NK-92 (cell line): ENCODE measurements around the gene PRM3.

Experiments
- DNase-seq: peaks from one replicate; lab custom pipeline; 2025; ENCODE audit not compliant: unreplicated experiment; lab: John Stamatoyannopoulos, UW

PRM3 gene

DNA sequence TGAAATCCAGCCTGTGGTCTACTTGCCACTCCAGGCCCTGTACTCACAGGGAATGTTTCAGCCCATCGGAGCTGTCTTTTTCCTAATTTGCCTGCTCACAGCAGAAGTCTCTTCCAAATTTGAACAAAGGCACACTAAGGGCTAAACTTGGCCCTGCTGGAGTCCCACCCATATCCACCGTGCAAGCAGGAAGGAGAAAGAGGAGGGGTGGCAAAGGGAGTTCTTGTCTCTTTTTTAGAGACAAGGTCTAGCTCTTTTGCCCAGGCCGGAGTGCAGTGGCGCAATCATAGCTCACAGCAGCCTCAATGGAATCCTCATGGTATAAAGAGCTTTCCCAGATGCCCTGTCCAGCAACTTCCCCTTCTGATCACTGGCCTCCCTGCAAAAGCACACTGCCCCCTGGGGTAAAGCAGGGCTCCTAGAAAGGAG, 10.4 kb upstream of the PRM3 start:
- no peak for DNase-seq

DNA sequence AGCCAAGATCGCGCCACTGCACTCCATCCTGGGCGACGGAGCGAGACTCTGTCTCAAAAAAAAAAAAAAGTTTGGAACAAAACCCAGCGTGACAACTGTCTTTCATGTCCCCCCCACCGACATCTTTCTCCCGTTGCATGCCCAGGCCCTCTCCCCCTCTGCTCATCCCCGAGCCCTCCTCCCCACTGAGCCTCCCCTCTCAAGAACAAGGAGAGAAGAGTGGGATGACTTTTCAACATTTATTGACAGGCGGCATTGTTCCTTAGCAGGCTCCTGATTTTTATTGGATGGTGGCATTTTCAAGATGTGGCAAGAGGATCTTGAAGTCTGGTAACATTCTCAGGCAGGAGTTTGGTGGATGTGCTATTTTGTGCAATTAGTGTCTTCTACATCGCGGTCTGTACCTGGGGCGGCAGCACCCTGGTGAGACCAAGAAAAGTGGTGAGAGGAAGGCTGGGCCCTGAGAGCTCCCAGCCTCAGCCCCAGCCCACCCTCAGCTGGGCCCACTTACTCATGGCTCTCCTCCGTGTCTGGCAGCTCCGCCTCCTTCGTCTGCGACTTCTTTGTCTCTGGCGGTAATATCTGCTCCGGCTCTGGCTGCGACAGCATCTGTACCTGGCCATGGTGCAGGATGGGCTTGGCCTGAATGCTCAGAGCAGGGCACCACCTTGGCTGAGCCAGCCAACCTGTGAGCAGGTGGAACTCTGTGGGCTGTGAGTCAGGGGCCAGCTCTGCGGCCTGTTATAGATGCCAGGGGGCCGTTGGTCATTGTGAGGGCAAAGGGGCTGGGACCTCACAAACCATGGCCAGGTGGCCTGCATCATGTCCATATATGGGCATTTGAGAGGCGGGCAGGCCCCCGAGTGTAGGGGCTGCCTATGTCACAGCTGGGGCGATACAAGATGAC, 7.4 kb upstream of the PRM3 start, which contains the start of gene PRM1:
Gene PRM1, minus strand, starts transcription at position 715 of the 907 bp plus-strand sequence. Its CDS starts 92 bp downstream, at position 623.
- DNase-seq, result no peak

DNA sequence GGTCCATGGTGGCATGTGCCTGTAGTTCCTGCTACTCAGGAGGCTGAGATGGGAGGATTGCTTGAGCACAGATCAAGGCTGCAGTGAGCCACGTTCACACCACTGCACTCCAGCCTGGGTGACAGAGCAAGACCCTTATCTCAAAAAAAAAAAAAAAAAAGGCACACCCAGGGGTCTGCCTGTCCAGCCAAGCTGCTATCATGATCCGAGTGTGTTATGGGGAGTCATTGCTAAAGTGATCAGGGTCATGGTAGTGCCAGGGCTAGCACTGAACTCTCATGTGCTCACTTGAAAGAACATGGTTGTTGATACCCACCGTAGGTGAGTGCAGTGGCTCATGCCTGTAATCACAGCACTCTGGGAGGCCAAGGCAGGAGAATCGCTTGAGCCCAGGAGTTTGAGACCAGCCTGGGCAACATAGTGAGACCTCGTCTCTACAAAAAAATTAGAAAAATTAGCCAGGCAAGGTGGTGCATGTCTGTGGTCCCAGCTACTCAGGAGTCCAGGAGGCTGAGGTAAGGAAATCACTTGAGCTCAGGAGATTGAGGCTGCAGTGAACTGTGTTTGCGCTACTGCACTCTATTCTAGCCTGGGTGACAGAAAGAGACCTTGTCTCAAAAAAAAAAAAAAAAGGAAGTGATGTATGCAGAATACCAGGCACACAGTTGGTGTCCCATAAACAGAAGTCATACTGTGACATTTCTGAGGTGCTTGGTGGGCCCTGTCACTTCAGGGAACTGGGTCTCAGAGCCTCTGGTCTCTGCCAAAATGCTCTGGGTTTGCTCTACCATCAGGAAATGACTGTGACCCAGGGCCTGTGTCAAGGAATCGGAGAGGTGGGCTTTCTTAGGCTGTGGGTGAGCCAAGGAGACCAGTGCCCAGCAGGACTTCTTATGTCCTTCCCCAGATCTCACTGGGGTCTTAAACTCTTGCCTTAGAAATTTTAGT, 5.5 kb upstream of the PRM3 start:
- no peak for DNase-seq

- no peak for DNase-seq
Observed at GRCh38 chr16:11277607-11278337, 4.3 kb upstream of the PRM3 start.

- DNase-seq, result no peak
Observed at GRCh38 chr16:11276896-11277593, 3.6 kb upstream of the PRM3 start.

- no peak for DNase-seq
Observed at GRCh38 chr16:11276143-11276895, 2.9 kb upstream of the PRM3 start, which contains the start of gene PRM2. Gene PRM2 (minus strand): TSS chr16:11276480. CDS start chr16:11276370, 110 bp downstream.

DNA sequence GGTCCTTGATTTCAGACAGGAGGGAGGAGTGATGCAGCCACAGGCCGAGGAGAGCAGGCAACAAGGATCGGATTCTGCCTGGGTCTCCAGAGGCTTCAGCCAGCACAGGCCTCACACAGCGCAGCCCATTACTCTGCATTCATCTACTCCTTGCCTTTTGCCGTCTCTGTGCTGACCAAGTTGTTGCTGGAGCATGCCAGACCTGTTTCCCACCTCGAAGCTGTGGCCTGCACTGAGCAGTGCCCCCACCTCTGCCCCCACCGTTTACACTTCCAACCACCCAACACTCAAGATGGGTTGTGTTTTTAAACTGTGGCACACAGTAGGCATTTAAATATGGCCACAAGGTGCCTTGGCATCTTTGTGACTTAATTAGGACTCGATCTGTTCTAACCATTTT, 1.5 kb upstream of the PRM3 start:
- DNase-seq, result no peak

DNA sequence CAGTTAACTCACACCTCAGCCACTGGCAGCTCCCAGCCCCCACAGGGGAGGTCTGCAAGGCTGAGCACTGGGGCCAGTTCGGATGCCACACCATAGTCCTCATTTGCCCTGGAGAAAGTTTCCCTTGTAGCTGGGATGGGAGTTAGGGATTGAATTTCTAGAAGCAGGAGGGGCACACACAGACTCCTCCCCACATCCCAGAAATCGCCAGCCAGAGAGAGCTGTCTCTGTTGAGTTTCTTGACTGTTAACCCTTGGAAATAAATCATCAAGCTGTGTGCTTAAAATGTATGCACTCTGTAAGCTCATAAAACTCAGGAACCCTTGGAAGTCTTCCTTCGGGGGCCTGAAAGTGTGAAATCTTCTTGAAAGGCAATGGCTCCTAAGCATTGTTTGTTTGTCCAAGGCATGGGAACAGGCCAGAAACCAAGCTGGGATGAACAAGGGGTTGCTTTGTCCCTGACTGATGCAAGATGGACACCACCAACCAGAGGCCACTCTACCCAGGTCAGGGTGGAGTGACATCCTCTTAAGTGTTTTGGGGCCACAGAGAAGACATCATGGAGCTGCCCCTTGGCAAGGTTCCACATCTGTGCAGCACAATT, 394 bp upstream of the PRM3 start:
- no peak for DNase-seq

- DNase-seq, result no peak
Observed at GRCh38 chr16:11272484-11272883, 945 bp downstream of the PRM3 start.

- no peak for DNase-seq
Observed at GRCh38 chr16:11271610-11272009, 1.8 kb downstream of the PRM3 start.

DNA sequence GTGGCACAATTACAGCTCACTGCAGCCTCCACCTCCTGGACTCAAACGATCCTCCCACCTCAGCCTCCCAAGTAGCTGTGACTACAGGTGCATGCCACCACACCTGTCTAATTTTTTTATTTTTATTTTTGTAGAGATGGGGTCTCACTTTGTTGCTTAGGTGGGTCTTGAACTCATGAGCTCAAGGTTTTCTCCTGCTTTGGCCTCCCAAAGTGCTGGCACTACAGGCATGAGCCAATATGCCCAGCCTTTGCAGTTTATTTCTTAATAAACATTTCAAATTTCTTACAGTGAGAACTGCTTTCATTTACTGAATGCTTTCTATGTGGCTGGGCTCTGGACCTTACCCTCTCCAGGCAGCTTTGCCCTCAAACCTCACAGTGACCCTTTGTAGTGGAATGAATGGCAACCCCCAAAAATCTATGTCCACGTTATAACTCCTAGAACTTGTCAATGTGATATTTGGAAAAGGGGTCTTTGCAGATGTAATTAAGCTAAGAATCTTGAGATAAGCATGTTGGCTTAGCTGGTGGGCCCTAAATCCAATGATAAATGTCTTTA, 2.7 kb downstream of the PRM3 start:
- no peak for DNase-seq

- DNase-seq, result no peak
Observed at GRCh38 chr16:11268921-11269375, 4.5 kb downstream of the PRM3 start, which contains the start of gene TNP2. Gene TNP2 (minus strand): TSS chr16:11269325. CDS start chr16:11269262, 63 bp downstream.

DNA sequence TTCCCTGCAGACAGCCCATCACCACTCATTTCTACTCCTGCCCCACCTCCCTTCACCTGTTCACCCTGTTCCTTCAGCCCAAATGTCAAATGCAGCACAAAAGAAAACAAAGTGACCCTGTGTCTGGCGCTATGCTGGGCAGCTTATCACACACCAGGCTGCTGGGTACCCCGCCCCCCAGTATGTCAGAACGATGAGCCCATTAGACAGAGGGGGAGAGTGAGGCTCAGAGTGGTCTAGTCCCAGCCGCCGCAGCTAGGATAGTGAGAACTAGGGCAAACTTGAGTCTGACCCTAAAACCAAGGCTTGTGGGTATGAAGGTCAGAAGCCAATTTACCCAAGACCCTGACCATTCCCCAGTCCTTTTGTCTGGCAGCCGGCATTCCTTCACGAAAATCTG, 8.3 kb downstream of the PRM3 start:
- no peak for DNase-seq

DNA sequence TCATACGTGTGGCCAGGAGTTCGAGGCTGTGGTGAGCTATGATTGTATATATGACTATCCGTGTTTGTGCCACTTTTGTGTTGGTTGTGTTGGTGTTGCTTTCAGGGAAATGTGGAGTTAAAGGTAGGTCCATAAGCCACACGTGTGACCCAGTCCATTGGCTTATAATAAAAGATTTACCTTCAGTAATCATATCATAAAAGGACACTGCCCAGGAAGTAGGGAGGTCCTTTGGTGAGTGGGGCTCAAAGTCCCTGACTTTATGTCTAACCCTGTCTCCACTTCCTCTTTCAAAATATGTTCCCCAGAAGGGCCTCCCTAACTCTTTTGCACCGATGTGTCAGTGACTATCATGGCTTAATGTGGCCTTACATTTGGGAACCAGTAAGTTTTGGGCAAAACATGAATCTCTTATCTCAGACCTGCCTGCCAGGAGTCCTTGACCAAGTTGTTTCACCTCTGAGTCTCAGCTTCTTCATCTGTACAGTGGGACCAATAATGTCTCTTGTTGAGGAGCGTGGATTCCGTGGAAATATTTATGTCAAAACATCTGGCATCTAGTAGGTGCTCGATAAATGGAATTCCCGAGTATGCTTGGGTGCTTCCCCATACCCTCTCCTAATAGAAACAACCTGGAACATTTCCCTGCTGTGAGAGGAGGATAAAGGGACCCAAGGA, 9.1 kb downstream of the PRM3 start:
- DNase-seq, result no peak

GRCh38 chr16:11263737-11264136, 9.7 kb downstream of the PRM3 start:
- DNase-seq, result no peak

DNA sequence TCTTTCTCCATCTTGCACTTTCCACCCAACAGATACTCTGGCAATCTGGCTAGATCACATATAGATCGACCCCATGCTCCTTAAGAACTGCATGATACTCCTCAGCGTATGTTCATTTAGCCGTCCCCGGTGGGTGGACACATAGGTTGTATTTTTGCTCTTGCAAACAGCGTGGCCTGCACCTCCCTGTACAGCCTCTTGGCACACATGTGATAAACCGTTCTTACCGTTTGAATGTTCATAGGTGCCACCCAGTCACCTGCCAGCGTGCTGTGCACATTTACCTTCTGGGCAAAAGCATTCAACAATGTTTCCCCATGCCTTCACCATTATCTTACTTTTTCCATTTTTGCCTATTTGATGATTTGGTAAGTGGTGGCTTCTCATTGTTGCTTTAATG, 10.5 kb downstream of the PRM3 start:
- no peak for DNase-seq

DNA sequence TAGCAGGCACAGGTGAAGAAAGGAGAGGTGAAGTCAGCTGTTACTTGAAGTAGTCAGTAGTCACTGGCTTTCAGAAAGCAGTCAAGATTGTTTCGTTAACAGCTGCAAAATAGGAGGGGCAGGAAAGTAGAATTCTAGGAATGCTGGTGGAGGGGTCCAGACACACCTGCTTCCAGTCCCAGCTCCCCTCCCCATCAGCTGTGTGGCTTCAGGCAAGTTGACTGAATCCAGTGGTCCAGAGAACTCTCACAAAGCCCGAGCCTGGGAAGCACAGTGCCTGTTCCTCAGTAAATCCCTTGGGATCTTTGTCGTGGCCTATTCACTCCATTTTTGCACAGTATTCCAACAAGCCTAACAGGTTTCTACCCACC, 12.8 kb downstream of the PRM3 start:
- no peak for DNase-seq
